ENCODE measurements around the gene PALM.

DNA sequence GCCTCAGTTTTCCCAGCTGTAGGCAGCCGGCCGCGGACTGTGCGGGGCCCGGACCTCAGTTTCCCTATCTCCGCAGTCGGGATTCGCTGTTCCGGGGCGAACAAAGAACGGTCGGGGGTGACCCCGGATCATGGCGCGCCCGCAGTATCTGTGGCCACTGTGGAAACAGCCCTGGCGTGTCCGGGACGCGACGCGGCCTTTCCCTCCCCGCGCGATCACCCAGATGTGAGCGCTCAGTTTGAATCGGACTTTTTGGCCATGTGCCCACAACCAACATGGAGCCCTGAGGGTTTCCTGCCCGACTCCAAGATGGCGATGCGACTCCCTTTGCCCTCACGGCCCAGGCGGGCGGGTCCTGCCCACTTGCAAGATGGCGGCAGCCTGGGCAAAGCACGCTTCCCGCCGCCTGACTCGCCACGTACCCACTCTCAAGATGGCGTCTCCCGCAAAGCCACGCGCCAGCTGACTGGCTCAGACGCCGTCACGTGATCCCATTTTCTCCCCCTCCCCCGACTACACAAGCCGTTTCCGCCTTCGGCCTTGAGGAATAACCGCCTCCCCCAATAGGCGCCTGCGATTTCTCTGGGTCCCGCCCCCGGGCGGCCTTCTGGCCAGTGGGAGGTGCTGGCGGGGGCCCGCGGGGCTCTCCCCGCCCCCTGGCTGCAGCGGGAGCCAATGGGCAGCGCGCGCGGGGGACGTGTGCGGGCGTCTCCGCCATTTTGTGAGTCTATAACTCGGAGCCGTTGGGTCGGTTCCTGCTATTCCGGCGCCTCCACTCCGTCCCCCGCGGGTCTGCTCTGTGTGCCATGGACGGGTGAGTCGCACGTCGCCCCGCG, 88.2 kb downstream of the PALM start, which contains the start of gene PTBP1:
- TF ChIP-seq, protein P1, sequence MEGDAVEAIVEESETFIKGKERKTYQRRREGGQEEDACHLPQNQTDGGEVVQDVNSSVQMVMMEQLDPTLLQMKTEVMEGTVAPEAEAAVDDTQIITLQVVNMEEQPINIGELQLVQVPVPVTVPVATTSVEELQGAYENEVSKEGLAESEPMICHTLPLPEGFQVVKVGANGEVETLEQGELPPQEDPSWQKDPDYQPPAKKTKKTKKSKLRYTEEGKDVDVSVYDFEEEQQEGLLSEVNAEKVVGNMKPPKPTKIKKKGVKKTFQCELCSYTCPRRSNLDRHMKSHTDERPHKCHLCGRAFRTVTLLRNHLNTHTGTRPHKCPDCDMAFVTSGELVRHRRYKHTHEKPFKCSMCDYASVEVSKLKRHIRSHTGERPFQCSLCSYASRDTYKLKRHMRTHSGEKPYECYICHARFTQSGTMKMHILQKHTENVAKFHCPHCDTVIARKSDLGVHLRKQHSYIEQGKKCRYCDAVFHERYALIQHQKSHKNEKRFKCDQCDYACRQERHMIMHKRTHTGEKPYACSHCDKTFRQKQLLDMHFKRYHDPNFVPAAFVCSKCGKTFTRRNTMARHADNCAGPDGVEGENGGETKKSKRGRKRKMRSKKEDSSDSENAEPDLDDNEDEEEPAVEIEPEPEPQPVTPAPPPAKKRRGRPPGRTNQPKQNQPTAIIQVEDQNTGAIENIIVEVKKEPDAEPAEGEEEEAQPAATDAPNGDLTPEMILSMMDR (IDR thresholded peaks at IDR 0.05; ENCODE audit: low read depth, low read length), result no peak
- no peak for TF ChIP-seq EZH2phosphoT487 (IDR thresholded peaks at IDR 0.05; ENCODE audit: low read depth)

All from OCI-LY3 (cell line).